Ishikawa (cell line): ENCODE results near the gene PLEKHA6.

ENCODE experiments used
- CEBPB ChIP-seq: IDR thresholded peaks from 2 replicates; pipeline ENCODE4 v1.6.1; 2012
- CREB1 ChIP-seq: IDR thresholded peaks from 2 replicates; pipeline ENCODE4 v1.6.1; 2012; ENCODE audit warnings: low read depth
- EGR1 ChIP-seq: IDR thresholded peaks from 2 replicates; pipeline ENCODE4 v1.6.1; 2012
- EP300 ChIP-seq: IDR thresholded peaks from 2 replicates; pipeline ENCODE4 v1.6.1; 2012; ENCODE audit warnings: borderline replicate concordance
- FOXM1 ChIP-seq: IDR thresholded peaks from 2 replicates; pipeline ENCODE4 v1.6.1; 2012; ENCODE audit warnings: low read depth, borderline replicate concordance
- NFIC ChIP-seq: IDR thresholded peaks from 2 replicates; pipeline ENCODE4 v1.6.1; 2012
- RAD21 ChIP-seq: IDR thresholded peaks from 2 replicates; pipeline ENCODE4 v1.6.1; 2012; ENCODE audit warnings: low read depth
- TAF1 ChIP-seq: IDR thresholded peaks from 2 replicates; pipeline ENCODE4 v1.6.1; 2012; ENCODE audit warnings: low read depth, mild to moderate bottlenecking
- TCF12 ChIP-seq: IDR thresholded peaks from 2 replicates; pipeline ENCODE4 v1.6.1; 2012; ENCODE audit warnings: low read depth
- TEAD4 ChIP-seq: IDR thresholded peaks from 2 replicates; pipeline ENCODE4 v1.6.1; 2012
- YY1 ChIP-seq: IDR thresholded peaks from 2 replicates; pipeline ENCODE4 v1.6.1; 2012; ENCODE audit warnings: low read depth
- ZBTB7A ChIP-seq: IDR thresholded peaks from 2 replicates; pipeline ENCODE4 v1.6.1; 2012; ENCODE audit warnings: low read depth
- TF ChIP-seq, protein P1 (sequence below): IDR thresholded peaks from 2 replicates; pipeline ENCODE4 v1.6.1; 2012
- TF ChIP-seq, protein P2 (sequence below): IDR thresholded peaks from 2 replicates; pipeline ENCODE4 v1.6.1; 2012
- TF ChIP-seq, protein P3 (sequence below): IDR thresholded peaks from 2 replicates; pipeline ENCODE4 v1.6.1; 2012; ENCODE audit warnings: low read depth, mild to moderate bottlenecking

Gene PLEKHA6

DNA sequence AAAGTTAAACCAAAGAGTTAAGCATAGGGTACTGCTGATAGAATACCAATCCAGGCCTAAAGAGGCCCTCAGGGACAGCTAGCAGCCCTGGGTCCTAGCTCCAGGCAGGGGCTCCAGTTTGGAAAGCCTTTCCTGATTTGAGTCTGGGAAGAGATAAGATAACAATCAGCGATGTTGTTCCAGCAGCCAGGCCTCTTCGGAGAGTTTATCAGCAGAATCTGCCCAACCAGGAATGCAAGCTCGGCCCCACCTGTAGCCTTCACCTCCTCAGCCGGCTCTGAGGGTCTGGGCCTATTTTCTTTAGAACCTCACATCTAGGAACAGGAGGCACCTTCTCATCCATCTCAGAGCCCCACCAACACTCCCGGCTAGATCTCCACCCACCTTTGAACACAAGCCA, 42.6 kb downstream of the PLEKHA6 start:
- no peak for TF ChIP-seq FOXM1
- TF ChIP-seq EP300: no peak
- TF ChIP-seq, protein P1, sequence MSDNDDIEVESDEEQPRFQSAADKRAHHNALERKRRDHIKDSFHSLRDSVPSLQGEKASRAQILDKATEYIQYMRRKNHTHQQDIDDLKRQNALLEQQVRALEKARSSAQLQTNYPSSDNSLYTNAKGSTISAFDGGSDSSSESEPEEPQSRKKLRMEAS: no peak
- TF ChIP-seq NFIC: no peak
- TF ChIP-seq RAD21: no peak
- no peak for TF ChIP-seq CREB1

DNA sequence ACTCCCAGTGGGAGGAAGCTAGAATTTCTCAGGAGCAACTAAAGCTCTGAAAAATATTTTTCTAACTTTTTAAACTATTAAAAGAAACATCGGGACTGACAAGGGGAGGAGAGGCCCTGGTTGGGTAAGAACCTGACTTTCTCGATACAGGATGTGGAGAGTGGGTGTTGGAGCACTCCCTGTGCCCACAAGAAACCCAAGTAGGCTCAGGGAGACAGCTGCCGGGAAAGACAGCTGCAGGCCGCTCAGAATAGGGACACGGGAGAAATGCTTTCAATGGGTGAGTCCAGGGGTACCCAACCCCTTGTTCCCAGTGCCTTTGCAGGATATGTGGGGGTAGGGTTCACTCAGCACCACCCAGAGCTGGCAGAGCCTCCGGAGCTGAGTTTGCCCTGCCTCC, 43.6 kb downstream of the PLEKHA6 start:
- no peak for TF ChIP-seq YY1
- TF ChIP-seq, protein P1: no peak
- TF ChIP-seq, protein P2, sequence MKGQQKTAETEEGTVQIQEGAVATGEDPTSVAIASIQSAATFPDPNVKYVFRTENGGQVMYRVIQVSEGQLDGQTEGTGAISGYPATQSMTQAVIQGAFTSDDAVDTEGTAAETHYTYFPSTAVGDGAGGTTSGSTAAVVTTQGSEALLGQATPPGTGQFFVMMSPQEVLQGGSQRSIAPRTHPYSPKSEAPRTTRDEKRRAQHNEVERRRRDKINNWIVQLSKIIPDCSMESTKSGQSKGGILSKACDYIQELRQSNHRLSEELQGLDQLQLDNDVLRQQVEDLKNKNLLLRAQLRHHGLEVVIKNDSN: no peak
- no peak for TF ChIP-seq FOXM1
- no peak for TF ChIP-seq ZBTB7A
- no peak for TF ChIP-seq RAD21
- no peak for TF ChIP-seq TEAD4
- TF ChIP-seq, protein P3, sequence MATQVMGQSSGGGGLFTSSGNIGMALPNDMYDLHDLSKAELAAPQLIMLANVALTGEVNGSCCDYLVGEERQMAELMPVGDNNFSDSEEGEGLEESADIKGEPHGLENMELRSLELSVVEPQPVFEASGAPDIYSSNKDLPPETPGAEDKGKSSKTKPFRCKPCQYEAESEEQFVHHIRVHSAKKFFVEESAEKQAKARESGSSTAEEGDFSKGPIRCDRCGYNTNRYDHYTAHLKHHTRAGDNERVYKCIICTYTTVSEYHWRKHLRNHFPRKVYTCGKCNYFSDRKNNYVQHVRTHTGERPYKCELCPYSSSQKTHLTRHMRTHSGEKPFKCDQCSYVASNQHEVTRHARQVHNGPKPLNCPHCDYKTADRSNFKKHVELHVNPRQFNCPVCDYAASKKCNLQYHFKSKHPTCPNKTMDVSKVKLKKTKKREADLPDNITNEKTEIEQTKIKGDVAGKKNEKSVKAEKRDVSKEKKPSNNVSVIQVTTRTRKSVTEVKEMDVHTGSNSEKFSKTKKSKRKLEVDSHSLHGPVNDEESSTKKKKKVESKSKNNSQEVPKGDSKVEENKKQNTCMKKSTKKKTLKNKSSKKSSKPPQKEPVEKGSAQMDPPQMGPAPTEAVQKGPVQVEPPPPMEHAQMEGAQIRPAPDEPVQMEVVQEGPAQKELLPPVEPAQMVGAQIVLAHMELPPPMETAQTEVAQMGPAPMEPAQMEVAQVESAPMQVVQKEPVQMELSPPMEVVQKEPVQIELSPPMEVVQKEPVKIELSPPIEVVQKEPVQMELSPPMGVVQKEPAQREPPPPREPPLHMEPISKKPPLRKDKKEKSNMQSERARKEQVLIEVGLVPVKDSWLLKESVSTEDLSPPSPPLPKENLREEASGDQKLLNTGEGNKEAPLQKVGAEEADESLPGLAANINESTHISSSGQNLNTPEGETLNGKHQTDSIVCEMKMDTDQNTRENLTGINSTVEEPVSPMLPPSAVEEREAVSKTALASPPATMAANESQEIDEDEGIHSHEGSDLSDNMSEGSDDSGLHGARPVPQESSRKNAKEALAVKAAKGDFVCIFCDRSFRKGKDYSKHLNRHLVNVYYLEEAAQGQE: no peak
- TF ChIP-seq NFIC: no peak
- TF ChIP-seq TCF12: no peak
- no peak for TF ChIP-seq CEBPB
- no peak for TF ChIP-seq CREB1
- TF ChIP-seq TAF1: no peak
- no peak for TF ChIP-seq EGR1
- TF ChIP-seq EP300: no peak

DNA sequence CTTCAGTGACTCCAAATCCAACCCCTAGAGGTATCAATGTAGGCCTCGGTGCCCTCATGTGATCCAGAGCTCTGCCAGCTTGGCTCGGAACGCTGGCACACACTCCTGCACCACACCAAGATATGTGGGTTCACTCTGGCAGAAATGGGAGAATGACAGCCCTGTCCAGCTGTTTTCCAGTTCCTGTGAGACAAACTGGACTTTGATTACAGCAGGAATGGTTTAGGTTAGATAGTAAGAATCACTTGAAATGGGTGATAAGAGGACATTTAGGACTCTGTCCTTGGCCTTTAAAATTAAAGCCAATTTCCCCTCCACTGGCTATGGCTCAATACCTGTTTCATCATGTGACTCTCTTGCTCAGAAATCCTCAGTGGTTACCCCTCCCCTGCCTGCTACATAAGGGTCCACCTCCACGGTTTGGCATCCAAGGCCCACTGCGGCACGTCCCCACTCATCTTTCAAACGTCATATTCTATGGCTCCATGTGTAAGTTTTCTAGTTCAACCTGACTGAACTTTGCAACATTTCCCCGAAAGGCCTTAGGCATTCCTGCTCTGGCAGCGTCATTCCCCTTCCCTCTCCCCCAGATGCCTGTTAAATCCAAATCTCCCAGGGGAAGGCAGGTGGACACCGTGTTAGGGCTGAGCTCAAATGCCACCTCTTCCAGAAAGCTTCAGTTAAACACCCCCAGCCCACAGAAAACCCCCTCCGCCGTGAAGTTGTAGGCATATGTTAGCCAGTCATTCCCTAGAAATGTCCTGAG, 44.7 kb downstream of the PLEKHA6 start:
- TF ChIP-seq, protein P3: no peak
- no peak for TF ChIP-seq CREB1
- no peak for TF ChIP-seq TCF12
- no peak for TF ChIP-seq CEBPB
- TF ChIP-seq NFIC: no peak
- no peak for TF ChIP-seq TAF1
- TF ChIP-seq TEAD4: no peak
- TF ChIP-seq EP300: no peak
- TF ChIP-seq, protein P2: no peak
- TF ChIP-seq EGR1: no peak
- no peak for TF ChIP-seq RAD21
- TF ChIP-seq, protein P1: no peak
- TF ChIP-seq FOXM1: no peak
- no peak for TF ChIP-seq YY1
- no peak for TF ChIP-seq ZBTB7A

DNA sequence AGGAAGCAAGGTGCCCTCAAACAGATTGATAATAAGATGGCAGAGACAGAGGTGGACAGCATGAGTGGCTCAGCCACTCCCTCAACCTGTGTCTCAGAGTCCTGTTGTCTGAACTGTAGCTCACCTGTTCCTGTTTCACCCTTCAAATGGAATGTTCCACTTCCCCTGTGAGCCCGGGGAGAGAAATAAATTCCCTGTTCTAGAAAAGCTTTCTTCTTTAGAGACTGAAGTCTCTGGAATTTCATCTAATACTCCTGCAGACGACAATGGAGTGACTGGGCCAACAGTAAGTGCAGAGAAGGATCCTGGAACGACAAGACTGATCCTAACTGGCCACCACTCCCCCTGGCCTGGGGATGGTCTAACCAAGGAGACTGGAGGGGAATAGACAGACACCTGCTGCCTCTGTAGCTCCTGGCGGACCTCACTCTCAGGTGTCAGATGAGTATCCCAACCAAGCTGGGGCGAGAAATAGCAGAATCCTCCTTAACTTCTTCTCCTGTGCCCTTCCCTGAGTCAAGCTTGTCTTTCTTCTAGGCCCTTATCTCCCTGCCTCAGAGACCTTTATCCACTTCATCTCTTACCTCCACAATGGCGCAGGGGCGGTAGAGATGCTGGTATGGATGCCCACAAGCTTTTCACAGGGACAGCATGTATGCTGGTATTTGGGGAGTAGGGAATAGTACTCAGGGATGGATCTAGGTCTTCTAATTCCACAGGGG, 45.4 kb downstream of the PLEKHA6 start:
- TF ChIP-seq YY1 (no peak), TAF1 (0 out of 2 replicates have a peak, but pooled peaks have one; percentile 33), TEAD4 (no peak), CREB1 (no peak), CEBPB (no peak), ZBTB7A (no peak)
- TF ChIP-seq, protein P1: 0 out of 2 replicates have a peak, but pooled peaks have one; percentile 24
- TF ChIP-seq, protein P2: no peak
